Medulla oblongata (tissue), 1 donor: Measurements from ENCODE around the gene CKS1B.

ENCODE experiments used
- DNase-seq: peaks from one replicate; pipeline ENCODE4 v3.0.0-alpha.2; 2015; ENCODE audit errors: extremely low spot score

The CKS1B gene

DNA sequence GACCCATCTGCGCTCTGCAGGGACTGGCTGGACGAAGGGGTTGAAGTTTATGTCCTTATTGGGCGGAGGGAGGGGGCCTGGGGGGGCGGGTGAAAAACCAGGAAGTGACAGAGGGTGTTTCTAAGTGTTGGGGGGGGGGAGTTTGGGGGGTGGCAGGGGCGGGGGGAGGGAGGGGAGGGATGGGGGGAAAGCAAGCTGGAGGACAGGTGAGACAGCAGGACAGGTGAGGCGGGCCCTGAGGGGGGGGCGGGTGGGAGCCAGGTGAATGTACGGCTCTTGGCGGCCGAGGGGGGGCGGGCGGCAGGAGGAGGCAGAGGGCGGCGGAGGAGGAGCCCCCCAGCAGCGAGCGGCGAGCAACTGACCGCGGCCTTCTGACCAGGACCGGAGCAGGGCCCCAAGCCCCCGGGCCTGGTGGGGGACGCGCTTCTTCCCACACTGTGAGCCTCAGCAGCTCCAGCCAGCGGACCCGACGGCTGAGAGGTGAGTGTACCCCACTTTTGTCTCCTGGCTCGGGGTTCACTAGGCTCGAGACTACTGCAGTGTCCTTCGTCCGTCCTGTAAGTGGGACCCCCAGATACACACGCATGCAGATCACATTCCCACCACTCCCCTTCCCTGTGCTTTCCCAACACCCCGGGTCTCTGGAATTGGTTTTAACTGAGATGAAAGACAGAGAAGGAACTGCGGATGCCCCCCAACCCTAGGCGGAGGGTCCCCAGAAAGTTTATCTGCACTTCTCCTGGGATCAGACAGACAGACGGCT lies 28.2 kb downstream of the CKS1B start, which contains the start of gene ZBTB7B:
ZBTB7B (plus strand) TSS at position 339 of the 763 bp plus-strand sequence. CDS start 11,859 bp downstream, outside the sequence.
- no peak for DNase-seq

DNA sequence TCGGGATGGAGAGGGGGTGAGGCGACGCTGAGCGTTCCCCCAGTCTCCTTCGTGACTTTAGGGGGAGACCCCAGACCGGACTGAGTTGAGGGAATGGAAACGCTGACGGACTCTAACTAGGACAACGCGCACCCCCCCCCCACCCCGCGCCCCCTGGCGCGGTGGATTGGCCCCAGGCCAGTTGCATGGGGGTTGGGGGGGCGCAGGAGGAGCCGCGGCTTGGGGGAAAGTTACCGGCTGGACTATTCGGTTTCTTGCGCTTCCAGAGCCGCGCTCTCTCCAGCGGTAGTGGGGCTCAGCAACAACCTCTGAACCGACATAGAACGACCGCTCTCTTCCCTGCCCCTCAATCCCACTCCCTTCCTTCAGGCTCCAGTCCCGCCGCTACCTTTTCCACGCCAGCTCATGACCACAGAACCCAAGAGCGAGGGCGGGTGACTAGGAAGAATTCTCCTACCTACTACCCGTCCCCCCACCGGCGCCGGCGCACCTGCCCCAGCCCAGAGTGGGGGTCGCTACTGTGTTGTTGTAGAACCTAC lies 28.8 kb downstream of the CKS1B start:
- DNase-seq, result no peak

DNA sequence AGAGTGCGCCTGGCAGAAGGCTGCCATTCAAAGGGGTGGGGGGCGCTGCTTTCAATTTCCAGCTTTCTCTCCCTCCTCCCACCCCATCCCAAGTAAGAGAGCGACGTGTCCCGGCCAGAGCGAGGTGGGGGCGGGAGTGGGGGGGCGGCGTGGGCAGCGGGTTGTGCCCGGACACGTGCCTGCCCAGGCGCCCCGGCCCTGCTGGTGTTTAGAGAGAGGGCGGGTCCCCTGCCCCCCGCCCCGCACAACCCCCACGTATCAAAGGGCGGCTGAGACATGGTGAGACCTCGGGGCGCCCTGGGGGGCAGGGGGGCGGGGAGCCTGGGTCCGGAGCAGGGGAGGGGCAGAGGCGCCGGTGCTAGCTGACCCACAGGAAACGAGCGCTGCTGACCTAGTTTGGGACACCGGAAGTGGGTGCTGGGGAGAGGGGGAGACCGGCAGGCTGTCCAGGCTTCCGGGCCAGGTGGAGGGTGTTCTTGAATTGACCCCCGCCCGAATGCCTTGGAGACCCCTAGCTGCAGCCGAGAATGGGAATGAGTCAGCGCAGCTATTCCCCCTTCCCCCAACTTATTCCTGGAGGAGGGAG lies 29.4 kb downstream of the CKS1B start:
- peak; percentile 71 for DNase-seq

DNA sequence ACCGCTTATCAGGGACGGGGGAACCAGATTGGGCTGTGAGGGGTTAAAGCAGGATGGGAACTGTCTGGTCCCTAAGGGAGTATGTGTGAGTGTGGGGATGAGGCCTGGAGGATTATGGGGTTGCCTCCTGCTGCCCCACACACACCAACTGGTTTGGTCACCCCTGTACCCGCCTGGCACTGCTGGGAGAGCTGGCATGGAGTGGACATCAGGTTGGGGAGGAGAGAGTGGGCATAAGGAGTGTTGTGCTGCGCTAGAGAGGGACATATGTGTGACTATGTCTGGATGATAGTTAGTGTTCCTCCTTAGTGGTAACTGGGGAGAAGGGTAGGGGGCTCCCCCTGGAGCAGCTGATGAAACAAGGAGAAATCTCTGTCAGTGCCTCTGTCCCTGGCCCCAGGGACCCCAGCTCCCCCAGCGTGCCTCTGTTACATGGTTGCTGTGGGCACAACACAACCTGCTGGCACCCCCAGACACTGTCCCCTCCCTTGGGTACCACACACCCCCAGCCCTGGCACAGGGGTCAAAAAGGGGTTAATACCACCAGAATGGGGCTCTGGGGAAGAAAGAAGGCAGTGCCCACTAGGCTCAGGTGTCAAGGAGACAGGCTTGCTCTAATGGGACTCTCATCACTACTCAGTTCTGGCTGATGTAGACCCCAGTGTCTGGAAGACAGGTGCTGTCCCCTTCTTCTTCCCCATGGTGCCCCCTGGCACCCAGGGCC lies 30.0 kb downstream of the CKS1B start:
- DNase-seq, result no peak

DNA sequence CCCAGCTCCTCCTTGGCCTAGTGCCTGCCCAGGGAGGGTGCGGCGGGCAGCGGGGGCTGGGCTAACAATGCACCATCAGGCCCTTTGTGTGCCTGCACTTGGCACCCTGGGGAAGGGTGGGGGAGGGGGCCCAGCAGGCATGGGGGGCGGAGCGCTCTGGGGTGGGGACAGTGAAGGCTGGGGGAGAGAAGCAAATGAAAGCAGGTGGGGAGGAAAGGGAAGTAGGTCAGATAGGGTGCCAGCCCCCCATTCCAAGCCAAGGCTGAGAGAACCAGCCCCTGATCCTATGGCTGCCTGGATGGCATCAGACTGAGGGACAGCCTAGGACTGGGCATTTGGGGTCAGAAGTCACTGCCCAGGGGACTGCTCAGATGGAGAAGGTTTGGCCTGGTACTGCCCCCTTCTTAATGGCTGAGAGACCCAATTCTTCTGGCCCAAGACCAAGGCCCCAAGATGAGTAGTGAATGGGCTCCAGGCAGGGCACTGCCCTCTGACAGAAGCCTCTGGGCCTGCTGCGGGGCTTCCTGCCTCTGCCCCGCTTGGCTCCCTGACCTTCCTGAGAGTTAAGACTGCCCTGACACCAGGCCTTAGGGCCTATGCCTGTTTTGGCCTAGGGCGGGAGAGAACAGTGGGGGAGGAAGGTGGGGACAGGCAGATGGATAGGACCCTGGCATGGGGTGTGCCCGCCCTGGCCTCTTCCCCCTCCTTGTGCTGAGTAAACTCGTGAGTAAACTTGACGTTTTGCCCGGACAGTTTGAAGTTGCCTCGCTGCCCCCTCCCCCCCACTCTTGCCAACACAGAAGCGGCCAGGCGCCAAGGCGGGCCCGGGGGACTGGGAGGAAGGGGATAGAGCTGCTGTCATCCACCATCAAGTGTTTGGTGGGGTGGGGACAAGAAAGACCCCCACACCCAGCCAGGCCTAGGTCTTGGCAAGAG lies 30.9 kb downstream of the CKS1B start:
- DNase-seq, result peak; percentile 87

DNA sequence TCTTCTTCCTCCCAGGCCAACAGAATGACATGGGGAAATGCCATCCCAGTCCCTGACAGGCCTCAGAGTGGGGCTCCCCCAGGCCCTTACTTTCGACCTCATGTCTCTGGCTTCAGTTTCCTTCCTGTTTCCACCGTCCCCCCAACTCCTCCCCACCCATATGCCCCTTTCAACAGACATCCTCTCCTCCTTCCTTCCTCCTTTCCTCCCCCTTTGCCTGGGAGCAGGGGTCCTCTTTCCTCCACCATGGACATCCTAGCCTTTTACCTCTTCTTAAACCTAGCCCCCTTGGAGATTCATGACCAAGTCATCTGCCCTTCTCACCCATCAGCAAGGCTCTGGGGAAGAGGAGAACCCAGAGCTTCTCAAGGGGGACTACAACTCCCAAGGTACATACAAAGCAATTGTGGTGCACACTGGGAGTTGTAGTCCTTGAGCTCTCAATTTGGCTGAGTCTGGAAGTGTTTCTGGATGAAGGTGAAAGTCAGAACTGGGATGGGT lies 32.2 kb downstream of the CKS1B start:
- DNase-seq, result peak; percentile 77

DNA sequence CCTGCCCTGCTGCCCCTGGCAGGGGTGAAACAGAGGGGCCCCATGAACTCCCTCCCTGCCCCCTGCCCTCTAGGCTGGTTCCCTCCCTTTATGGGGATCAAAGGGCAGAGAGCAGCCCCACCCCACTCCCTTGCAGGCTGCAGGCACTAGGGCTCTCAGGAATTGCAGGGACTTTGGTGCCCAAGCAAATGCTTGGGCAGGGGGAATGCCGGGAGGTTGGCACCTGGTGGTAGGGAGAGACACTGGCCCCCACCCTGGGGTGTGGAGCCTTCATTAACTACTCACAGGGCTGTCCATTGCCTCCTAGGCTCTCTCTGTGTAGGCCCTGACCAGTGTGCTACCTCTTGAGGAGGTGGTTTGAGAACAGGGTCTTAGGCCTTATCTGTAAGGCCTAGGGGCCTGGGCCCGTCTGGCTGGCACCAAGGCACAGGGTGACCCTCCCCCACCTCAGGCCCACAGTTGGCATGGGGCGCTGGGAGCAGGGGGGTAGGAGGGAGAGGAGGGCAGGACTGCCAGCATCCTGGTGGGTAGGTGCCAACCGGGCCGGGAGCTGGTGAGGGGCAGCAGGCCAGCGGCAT lies 32.9 kb downstream of the CKS1B start:
- peak; percentile 65 for DNase-seq

DNA sequence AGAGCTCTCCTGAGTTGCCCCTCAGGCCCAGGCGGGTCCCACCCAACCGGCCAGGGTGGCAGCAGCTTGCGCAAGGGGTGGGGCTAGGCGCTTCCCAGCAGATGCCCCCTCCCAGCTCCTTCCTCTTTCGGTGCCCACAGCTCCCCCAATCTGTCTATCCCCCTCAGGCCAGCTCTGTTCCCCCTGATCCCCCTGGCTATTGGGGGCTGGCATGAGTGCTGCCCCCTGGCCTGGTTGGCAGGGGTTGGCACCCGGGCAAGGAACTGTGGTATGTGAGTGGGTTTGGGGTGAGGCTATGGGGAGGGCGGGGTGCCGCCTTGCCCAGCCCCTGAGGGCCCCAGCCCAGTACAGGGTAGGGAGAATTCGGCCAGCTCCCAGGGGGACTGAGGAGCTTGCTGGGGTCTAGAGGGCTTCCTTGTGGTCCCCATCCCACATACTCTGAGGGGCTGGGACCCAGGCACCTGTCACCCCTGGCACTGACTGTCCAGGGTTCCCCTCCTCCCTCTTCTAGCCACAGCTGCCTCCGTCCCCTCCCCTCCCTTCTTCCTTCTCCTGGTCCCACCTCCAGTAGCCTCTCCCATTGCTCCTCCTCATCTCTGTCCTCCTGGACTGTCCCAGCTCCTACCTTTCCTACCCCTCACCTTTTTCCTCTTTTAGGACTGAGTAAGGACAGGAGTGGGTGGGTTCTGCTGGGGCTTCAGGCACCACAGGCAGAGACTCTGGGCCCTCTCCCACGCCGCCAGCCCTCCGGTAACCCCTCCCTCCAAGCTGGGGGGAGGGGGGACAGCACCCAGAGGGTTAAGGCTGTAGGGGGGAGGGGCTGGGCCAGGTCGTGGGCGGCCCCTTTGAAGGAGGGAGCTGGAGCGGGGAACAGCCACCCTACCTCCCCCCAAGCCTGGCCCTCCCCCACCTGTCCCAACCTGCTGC lies 33.8 kb downstream of the CKS1B start:
- no peak for DNase-seq

DNA sequence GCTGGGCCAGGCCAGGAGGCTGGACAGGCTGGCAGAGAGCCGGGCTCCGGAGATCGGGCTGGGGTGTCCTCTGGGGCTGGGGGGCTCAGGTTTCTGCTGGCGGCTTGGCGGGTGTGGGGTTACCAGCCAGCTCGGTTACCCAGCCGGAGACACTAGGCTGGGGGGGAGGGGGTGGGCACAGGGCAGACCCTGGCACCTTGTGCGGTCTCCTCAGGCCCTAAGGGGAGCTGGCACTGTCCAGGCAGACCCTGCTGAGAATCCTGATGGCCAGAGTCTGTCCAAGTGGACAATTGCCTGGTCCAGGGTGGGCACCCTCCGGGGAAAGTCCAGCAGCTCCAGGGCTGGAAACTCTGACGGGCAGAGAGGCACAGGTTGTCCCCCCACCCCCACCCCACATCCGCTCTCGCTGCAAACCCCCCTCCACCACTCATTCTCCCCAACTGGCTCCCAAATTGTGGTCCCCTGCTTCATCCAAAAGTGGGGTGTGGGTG lies 34.8 kb downstream of the CKS1B start:
- no peak for DNase-seq

DNA sequence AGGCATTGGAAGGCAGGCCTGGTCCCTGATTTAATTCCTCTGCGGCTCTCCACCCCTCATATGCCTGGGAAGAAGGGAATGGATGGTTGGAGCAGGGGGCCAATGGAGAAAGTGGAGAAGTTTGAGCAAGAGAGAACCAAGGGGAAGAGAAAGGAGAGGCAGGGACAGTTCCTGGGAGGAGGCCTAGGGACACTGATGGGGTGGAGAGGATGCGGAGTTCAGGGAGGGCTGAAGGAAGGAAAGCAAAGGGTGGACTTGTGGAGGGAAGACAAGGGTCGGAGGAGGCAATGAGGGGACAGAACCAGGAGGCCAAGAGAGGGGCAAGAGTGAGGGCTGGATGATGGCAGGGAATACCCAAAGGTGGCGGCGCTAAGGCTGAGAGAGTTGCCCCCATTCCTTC lies 35.3 kb downstream of the CKS1B start:
- no peak for DNase-seq

DNA sequence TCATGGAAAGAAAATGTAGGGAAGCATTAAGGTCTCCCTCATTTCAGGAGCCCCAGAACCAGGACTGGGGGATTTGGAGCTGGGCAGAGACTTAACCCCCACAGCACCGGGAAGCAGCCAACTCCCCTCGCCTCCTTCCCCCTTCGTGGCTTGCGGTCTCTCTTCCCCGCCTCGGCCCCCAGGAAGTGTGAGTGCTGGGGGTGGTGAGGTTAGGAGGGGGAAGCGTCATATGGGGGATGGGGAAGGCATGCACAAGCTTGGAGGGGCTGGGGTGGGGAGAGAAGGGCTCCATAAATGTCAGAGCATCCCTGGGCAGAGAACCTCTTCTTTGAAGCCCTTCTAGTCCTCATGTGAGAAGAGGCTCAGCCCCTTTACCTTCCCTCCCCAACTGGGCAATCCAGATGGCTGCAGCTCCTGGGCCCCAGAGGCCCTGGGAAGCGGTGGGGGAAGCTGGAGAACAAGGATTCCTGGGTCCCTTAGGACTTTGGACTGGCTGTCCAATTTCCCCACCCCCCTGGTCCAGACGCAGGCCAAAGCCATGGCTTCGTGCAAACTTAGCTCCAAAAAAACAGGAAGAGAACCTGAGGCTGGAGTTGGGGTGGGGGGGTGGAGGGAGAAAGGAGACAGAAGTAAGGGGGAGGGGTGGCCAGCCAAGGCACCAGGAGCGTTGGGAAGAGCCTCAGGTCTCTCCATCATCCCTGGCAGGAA lies 35.9 kb downstream of the CKS1B start:
- DNase-seq, result no peak

DNA sequence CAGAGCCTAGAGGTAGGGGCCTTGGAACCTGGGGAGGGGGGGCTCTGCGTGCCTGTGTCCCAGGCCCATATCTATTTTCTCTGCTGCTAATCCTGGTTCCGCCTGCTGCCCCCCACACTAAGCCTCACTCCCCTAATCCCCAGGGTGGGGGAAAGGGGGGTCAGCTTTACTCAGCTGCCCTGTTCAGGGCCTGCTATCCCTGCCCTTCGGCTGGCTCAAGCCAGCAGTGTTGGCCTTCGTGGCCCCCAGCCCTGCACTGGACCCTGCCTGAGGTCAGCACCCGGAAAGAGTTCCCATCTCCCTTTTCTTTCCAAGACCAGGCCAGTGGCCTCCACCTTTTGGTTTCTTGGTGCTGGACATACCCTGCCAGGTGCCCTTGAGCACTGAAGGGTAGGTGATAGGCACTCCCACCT lies 36.5 kb downstream of the CKS1B start:
- DNase-seq, result no peak

DNA sequence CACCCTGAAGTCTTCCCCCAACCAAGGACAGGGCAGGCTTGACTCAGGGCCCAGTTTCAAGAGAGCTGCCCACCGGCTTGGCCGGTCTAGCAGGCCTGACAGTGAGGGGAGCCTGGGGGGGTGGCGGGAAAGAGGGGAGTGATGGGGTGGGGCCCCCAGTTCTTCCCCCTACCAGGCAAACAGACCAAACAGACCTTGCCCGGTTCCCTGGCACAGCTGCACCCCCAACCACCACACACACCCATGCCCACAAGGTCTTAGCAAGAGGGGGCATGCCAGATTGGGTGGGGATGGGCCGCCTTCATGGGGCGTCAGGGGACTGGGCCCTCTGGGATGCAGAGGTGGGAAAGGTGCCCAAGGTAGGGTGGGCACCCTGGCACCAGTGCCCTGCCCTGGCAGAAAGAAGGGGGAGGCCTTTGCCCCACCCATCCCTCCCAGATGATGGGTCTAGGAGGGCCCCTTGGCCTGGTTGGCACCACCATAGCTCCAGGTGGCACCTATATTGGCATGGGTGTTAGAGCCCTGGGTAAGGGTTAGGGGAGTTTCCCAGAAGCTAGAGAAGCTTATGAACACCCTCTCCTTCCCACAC lies 37.0 kb downstream of the CKS1B start:
- DNase-seq, result peak; percentile 6

DNA sequence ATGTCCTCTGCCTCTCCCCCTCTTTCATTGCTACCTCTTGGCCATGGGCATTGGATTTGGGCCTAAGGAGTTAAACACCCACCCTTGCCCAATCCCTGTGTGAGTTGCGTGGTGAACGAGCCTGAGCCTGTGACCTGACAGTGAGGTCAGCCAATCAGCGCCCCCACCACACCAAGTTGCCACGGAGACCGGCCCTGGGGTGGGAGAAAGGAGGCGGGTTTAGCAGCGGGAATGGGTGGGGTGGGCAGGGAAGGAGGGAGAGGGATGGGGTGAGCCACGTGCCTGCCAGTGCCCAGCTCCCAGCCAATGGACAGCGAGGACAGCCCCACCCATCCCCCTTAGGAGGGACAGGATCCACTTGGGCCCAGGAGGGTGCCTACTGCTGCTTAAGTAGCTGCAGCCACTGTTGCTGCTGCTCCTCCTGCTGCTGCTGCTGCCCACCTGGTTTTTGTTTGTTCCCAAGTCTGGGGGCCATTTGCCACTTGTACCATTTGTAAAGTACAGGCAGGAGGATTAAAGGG lies 37.6 kb downstream of the CKS1B start:
- peak; percentile 83 for DNase-seq

DNA sequence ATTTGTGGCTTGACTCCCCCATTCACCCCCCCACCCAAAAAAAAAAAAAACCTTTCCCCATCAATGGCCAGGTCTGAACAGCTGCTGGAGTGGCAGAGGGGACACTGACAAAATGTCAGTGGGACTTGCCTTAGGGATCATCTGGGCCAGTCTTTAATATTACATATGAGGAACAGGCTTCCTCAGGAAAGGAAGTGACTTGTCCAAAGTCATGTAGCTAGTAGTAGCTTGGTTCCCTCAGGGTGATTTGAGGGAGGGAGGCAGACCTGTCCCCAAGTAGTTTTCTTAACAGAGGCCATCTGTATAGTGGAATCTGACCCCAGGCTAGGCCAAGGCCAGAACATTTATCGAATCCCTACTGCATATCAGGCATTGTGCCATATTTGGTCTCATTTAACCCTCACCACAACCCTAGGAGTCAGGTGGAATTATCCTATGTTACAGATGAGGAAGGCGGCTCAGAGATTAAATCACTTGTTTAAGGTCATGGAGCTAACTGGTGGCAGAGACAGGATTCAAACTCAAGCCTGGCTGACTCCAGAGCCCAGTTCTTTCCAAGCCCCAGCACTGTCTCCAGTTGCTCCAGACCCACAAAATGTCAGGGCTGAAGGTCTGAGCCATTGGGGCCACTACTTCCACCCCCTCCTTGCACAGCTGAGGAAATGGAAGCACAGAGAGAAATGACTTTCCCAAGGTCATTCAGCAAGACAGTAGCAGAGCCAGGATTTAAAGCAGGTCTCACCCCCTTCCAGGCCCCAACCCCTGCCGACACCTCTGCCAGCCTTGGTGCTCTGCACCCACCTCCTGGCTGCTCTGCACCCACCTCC lies 38.5 kb downstream of the CKS1B start:
- no peak for DNase-seq

DNA sequence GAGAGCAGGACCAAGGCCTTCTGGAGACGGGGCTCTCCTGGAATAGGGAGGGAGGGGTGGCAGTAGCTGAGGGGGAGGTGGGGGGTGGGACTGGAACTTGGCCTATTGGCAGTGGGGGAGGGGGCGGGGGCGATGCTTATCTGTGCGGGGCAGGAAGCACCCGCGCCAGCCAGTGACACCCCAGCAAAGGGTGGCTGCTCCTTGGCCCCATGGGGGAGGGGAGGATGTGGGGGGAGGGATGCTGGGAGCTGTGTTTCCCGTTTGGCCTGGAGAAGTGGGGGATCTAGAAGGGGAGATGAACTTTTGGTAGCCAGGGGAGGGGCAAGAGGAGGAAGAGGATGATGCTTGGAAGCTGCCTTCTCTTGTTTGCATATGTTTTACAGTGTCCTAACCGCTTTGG lies 39.2 kb downstream of the CKS1B start:
- DNase-seq, result no peak
